GM12878 (cell line): ENCODE data around the gene TSHZ2.

Source experiments
- EP300 ChIP-seq, 2 experiments: fragments of 150-350 bp in 1 of 2; IDR thresholded peaks; 2 replicates each; pipeline ENCODE4 v1.6.1; 2011 to 2012; ENCODE audit warnings: low read depth in 2 of 2, low read length in 2 of 2, borderline replicate concordance in 1 of 2, improper control_type of control experiment in 1 of 2, inconsistent platforms in 1 of 2; ENCODE audit not compliant: control insufficient read depth in 1 of 2
- TARDBP ChIP-seq: IDR thresholded peaks from 2 replicates; pipeline ENCODE4 v1.6.1; 2016; ENCODE audit warnings: borderline replicate concordance
- ZNF384 ChIP-seq: IDR thresholded peaks from 2 replicates; pipeline ENCODE4 v1.6.1; 2012; ENCODE audit warnings: low read depth, mild to moderate bottlenecking, low read length, improper control_type of control experiment, borderline replicate concordance
- TF ChIP-seq, protein P1 (sequence below), 3 experiments: IDR thresholded peaks in 2 of 3; conservative IDR thresholded peaks in 1 of 3; 2 replicates each; pipeline ENCODE4 v1.5.1; 2011; ENCODE audit warnings: low read depth in 3 of 3, low read length in 3 of 3, mild to moderate bottlenecking in 3 of 3, control low read depth in 2 of 3, moderate library complexity in 2 of 3, inconsistent platforms in 1 of 3, mixed read lengths in 1 of 3; ENCODE audit not compliant: control insufficient read depth in 2 of 3, insufficient read depth in 1 of 3; ENCODE audit errors: extremely low read depth in 1 of 3
- TF ChIP-seq, protein P2 (sequence below): IDR thresholded peaks from 2 replicates; pipeline ENCODE4 v1.6.1; 2011; ENCODE audit warnings: low read depth, mild to moderate bottlenecking, low read length, moderate library complexity, borderline replicate concordance; ENCODE audit errors: extremely low read depth

DNA sequence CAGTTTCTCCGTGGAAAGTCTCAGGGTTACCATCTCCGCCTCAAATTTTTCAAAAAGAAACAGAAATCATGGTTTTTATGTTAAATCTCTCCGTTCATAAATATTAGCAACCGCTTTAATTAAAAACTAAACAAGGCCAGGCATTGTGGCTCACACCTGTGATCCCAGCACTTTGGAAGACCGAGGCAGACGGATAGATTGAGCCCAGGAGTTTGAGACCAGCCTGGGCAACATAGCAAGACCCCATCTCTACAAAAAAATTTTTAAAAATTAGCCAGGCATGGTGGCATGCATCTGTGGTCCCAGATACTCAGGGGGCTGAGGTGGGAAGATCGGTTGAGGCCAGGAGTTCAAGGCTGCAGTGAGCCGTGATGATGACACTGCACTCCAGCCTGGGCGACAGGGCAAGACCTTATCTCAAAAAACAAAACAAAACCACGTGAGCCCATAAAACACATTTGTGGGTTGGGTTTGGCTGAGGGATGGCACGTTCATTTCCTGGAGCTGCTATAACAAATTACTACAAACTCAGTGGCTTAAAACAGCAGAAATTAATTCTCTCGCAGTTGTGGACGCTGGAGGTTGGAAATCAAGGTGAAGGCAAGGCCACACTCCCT lies 398.3 kb downstream of the TSHZ2 start:
- TF ChIP-seq, protein P1, sequence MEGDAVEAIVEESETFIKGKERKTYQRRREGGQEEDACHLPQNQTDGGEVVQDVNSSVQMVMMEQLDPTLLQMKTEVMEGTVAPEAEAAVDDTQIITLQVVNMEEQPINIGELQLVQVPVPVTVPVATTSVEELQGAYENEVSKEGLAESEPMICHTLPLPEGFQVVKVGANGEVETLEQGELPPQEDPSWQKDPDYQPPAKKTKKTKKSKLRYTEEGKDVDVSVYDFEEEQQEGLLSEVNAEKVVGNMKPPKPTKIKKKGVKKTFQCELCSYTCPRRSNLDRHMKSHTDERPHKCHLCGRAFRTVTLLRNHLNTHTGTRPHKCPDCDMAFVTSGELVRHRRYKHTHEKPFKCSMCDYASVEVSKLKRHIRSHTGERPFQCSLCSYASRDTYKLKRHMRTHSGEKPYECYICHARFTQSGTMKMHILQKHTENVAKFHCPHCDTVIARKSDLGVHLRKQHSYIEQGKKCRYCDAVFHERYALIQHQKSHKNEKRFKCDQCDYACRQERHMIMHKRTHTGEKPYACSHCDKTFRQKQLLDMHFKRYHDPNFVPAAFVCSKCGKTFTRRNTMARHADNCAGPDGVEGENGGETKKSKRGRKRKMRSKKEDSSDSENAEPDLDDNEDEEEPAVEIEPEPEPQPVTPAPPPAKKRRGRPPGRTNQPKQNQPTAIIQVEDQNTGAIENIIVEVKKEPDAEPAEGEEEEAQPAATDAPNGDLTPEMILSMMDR (IDR thresholded peaks at IDR 0.05 in 2 of 3, conservative IDR thresholded peaks at IDR 0.05 in 1 of 3; ENCODE audit: control insufficient read depth in 2 of 3, extremely low read depth in 1 of 3, insufficient read depth in 1 of 3, low read depth in 3 of 3, low read length in 3 of 3) = no peak
- TF ChIP-seq, protein P2, sequence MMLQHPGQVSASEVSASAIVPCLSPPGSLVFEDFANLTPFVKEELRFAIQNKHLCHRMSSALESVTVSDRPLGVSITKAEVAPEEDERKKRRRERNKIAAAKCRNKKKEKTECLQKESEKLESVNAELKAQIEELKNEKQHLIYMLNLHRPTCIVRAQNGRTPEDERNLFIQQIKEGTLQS = no peak
- TF ChIP-seq EP300 (IDR thresholded peaks at IDR 0.05; ENCODE audit: borderline replicate concordance in 1 of 2, control insufficient read depth in 1 of 2, low read depth in 2 of 2, low read length in 2 of 2) (no peak), TARDBP (no peak), ZNF384 (no peak)
